H54 (cell line): ENCODE results near the gene GLIPR1L2.
A peak's percentile ranks its signal among the peaks of the same experiment; 100 is the strongest.
"Not testable (repeated sequence)": the region's sequence is repeated elsewhere in the genome, so short reads cannot be mapped to it uniquely, and the experiment has no call there.

Experiments used
- DNase-seq: peaks from one replicate; pipeline ENCODE4 v3.0.0; 2011; ENCODE audit warnings: low spot score, mixed read lengths; ENCODE audit not compliant: insufficient read length
- FAIRE-seq: peaks from 3 replicates; lab custom pipeline; 2011; peaks lifted over from hg19 to GRCh38; lab: Jason Lieb, UNC
- POLR2A ChIP-seq: IDR thresholded peaks from 2 replicates; pipeline ENCODE4 v1.6.1; 2011; ENCODE audit warnings: low read depth, mild to moderate bottlenecking, low read length

The GLIPR1L2 gene

GRCh38 chr12:75443709-75444108, 52.8 kb downstream of the GLIPR1L2 start:
- DNase-seq (no peak), FAIRE-seq (no peak)
- no peak for TF ChIP-seq POLR2A

- DNase-seq, result peak; percentile 6
- no peak for TF ChIP-seq POLR2A
- peak; percentile 60 for FAIRE-seq
Observed at GRCh38 chr12:75444429-75445136, 53.7 kb downstream of the GLIPR1L2 start.

- FAIRE-seq, DNase-seq: not testable (repeated sequence)
Observed at GRCh38 chr12:75445137-75445507, 54.2 kb downstream of the GLIPR1L2 start.

GRCh38 chr12:75446857-75447256, 56.0 kb downstream of the GLIPR1L2 start:
- FAIRE-seq, result no peak
- no peak for DNase-seq
- no peak for TF ChIP-seq POLR2A

GRCh38 chr12:75447691-75448393, 57.0 kb downstream of the GLIPR1L2 start:
- TF ChIP-seq POLR2A, result no peak
- DNase-seq (no peak), FAIRE-seq (no peak)

- DNase-seq, result peak; percentile 7
- peak; percentile 86 for FAIRE-seq
- no peak for TF ChIP-seq POLR2A
Observed at GRCh38 chr12:75452675-75453330, 61.9 kb downstream of the GLIPR1L2 start.

- no peak for TF ChIP-seq POLR2A
- no peak for FAIRE-seq
- DNase-seq, result no peak
Observed at GRCh38 chr12:75455839-75456238, 65.0 kb downstream of the GLIPR1L2 start.

GRCh38 chr12:75457191-75457590, 66.3 kb downstream of the GLIPR1L2 start:
- DNase-seq (no peak), FAIRE-seq (no peak)
- TF ChIP-seq POLR2A, result no peak

GRCh38 chr12:75457866-75458265, 67.0 kb downstream of the GLIPR1L2 start:
- DNase-seq, FAIRE-seq: not testable (repeated sequence)

- no peak for FAIRE-seq
- no peak for TF ChIP-seq POLR2A
- no peak for DNase-seq
Observed at GRCh38 chr12:75459755-75460154, 68.9 kb downstream of the GLIPR1L2 start.

- no peak for FAIRE-seq
- no peak for DNase-seq
- TF ChIP-seq POLR2A, result no peak
Observed at GRCh38 chr12:75460204-75460603, 69.3 kb downstream of the GLIPR1L2 start.

GRCh38 chr12:75471902-75472890, 81.3 kb downstream of the GLIPR1L2 start:
- DNase-seq (no peak), FAIRE-seq (no peak)
- TF ChIP-seq POLR2A, result no peak

GRCh38 chr12:75474116-75474515, 83.2 kb downstream of the GLIPR1L2 start:
- FAIRE-seq (no peak), DNase-seq (no peak)
- no peak for TF ChIP-seq POLR2A
